Karpas-422 (cell line): ENCODE measurements around the gene AGAP1. TPM values are rescaled to one million over a fixed set of nuclear protein-coding genes. Genes with fewer than 3 reads are reported as not detected.
"Not testable (repeated sequence)": the region's sequence is repeated elsewhere in the genome, so short reads cannot be mapped to it uniquely, and the experiment has no call there.

Experiments used
- DNase-seq: peaks from one replicate; pipeline ENCODE4 v3.0.0-alpha.2; 2015
- H2AFZ ChIP-seq: fragments of 200-600 bp; sonication (generic); 2 replicates; pipeline ENCODE4 v1.6.1; 2014; ENCODE audit warnings: antibody characterized with exemption, low read length, mixed read lengths
- H3K27ac ChIP-seq: fragments of 200-600 bp; sonication (generic); 2 replicates; pipeline ENCODE4 v1.5.1; 2014; ENCODE audit warnings: mild to moderate bottlenecking, low read length, moderate library complexity
- H3K27me3 ChIP-seq: fragments of 200-600 bp; sonication (generic); 2 replicates; pipeline ENCODE4 v1.6.1; 2014; ENCODE audit warnings: low read length, mixed read lengths
- H3K36me3 ChIP-seq: fragments of 200-600 bp; sonication (generic); 2 replicates; pipeline ENCODE4 v1.6.1; 2014; ENCODE audit warnings: low read length, mixed read lengths; ENCODE audit not compliant: insufficient read depth
- H3K4me1 ChIP-seq: fragments of 200-600 bp; sonication (generic); 2 replicates; pipeline ENCODE4 v1.6.1; 2014; ENCODE audit warnings: mild to moderate bottlenecking, low read length, mixed read lengths
- H3K4me2 ChIP-seq: fragments of 200-600 bp; sonication (generic); 2 replicates; pipeline ENCODE4 v1.6.1; 2014; ENCODE audit warnings: low read length, low read depth, mild to moderate bottlenecking; ENCODE audit not compliant: poor library complexity, severe bottlenecking
- H3K4me3 ChIP-seq: fragments of 200-600 bp; sonication (generic); 2 replicates; pipeline ENCODE4 v1.5.1; 2014; ENCODE audit warnings: mild to moderate bottlenecking, antibody characterized with exemption, low read length, mixed read lengths
- H3K79me2 ChIP-seq: fragments of 200-600 bp; sonication (generic); 2 replicates; pipeline ENCODE4 v1.6.1; 2014; ENCODE audit warnings: mild to moderate bottlenecking, low read length, mixed read lengths
- H3K9ac ChIP-seq: fragments of 200-600 bp; sonication (generic); 2 replicates; pipeline ENCODE4 v1.6.0; 2014; ENCODE audit warnings: low read length
- H3K9me2 ChIP-seq: fragments of 200-600 bp; sonication (generic), shearing (Covaris generic); replicated peaks from 2 replicates; pipeline ENCODE4 v1.6.0; 2014; ENCODE audit warnings: mild to moderate bottlenecking, low read length, moderate library complexity; ENCODE audit not compliant: insufficient read depth
- H3K9me3 ChIP-seq: fragments of 300-700, 200-600 bp; sonication (generic); 2 replicates; pipeline ENCODE4 v1.6.1; 2014; ENCODE audit warnings: low read length, mixed read lengths
- H4K20me1 ChIP-seq: fragments of 200-600 bp; sonication (generic); 2 replicates; pipeline ENCODE4 v1.6.1; 2014; ENCODE audit warnings: mild to moderate bottlenecking, antibody characterized with exemption, low read length, low read depth; ENCODE audit not compliant: insufficient read depth
- total RNA-seq: library from RNA; depleted of rRNA; stranded (reverse); fragments of >200 nt; shearing (Covaris generic); gene quantifications from 2 replicates; pipeline ENCODE4 v1.2.3, GENCODE V29; 2014; ENCODE audit warnings: low replicate concordance

AGAP1 gene
- total RNA-seq, 1 experiment from 2014 or later, result not detected

DNA sequence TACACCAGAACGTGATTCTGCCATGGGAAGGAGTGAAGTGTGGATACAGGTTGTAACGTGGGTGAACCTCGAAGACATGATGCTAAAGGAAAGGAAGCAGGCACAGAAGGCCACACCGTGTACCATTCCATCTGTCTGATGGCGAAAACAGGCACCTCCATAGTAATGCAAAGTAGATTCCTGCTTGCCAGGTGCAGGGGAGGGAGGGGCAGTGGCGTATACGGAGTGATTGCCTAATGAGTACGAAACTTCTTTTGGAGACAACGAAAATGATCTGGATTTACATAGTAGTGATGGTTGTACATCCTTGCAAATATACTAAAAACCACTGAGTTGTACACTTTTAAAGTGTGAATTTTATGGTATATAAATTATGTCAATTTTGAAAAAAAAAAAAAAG lies 567.7 kb downstream of the AGAP1 start:
- no peaks in the 10 kb centered on the region for H3K9me2 ChIP-seq
- H3K4me2 ChIP-seq, result no peak overlapping the region
- H3K9me3 ChIP-seq, result peaks cover 3% of the 10 kb centered on the region; the same call in 1 of the 2 replicates
- H3K4me1 ChIP-seq, result no peaks in the 10 kb centered on the region
- no peaks in the 10 kb centered on the region for H3K27me3 ChIP-seq
- no peak overlapping the region for H3K27ac ChIP-seq
- H3K9ac ChIP-seq, result no peak overlapping the region
- H2AFZ ChIP-seq, result no peak overlapping the region
- no peaks in the 10 kb centered on the region for H3K79me2 ChIP-seq
- no peak overlapping the region for H3K4me3 ChIP-seq
- DNase-seq, result no peak
- H4K20me1 ChIP-seq, result no peaks in the 10 kb centered on the region
- H3K36me3 ChIP-seq, result no peaks in the 10 kb centered on the region

DNA sequence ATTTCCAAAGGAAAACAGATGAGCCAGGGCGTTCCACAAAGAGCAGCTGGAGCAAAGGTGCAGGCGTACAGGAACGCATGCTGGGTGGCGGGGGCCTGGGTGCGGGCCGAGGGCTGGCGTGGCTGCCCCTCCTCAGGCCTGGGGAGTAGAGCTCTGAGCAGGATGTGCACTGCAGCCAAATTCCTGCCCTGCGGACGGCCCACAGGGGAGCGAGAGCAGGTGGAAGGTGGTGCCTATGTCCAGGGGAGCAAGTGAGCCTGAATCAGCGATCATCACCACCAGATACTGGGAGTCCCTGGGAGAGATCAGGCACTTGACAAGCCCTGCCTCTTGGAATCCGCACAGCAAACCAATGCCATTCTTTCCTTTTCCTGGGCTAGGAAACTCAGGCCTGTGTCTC lies 568.1 kb downstream of the AGAP1 start:
- H3K27ac ChIP-seq, result no peak overlapping the region
- DNase-seq, result no peak
- H3K27me3 ChIP-seq, result no peaks in the 10 kb centered on the region
- no peak overlapping the region for H2AFZ ChIP-seq
- H3K9me3 ChIP-seq, result peaks cover 3% of the 10 kb centered on the region; the same call in 1 of the 2 replicates
- no peak overlapping the region for H3K4me2 ChIP-seq
- H3K9me2 ChIP-seq, result no peaks in the 10 kb centered on the region
- H3K36me3 ChIP-seq, result no peaks in the 10 kb centered on the region
- no peaks in the 10 kb centered on the region for H3K4me1 ChIP-seq
- no peaks in the 10 kb centered on the region for H4K20me1 ChIP-seq
- no peak overlapping the region for H3K4me3 ChIP-seq
- H3K79me2 ChIP-seq, result no peaks in the 10 kb centered on the region
- H3K9ac ChIP-seq, result no peak overlapping the region

- H4K20me1 ChIP-seq, H3K9me2 ChIP-seq, H3K9me3 ChIP-seq, DNase-seq, H3K36me3 ChIP-seq, H2AFZ ChIP-seq, H3K27me3 ChIP-seq, H3K9ac ChIP-seq, H3K4me3 ChIP-seq, H3K79me2 ChIP-seq, H3K4me1 ChIP-seq, H3K27ac ChIP-seq, H3K4me2 ChIP-seq: not testable (repeated sequence)
Measured at GRCh38 chr2:236062806-236063205, 569.0 kb downstream of the AGAP1 start.

- no peaks in the 10 kb centered on the region for H3K9me3 ChIP-seq
- no peak overlapping the region for H2AFZ ChIP-seq
- no peaks in the 10 kb centered on the region for H4K20me1 ChIP-seq
- no peak overlapping the region for H3K4me3 ChIP-seq
- no peak overlapping the region for H3K9ac ChIP-seq
- no peak for DNase-seq
- no peaks in the 10 kb centered on the region for H3K9me2 ChIP-seq
- no peaks in the 10 kb centered on the region for H3K4me1 ChIP-seq
- no peaks in the 10 kb centered on the region for H3K27me3 ChIP-seq
- no peaks in the 10 kb centered on the region for H3K79me2 ChIP-seq
- no peak overlapping the region for H3K4me2 ChIP-seq
- H3K27ac ChIP-seq, result no peak overlapping the region
- no peaks in the 10 kb centered on the region for H3K36me3 ChIP-seq
Measured at GRCh38 chr2:236063994-236064393, 570.2 kb downstream of the AGAP1 start.

DNA sequence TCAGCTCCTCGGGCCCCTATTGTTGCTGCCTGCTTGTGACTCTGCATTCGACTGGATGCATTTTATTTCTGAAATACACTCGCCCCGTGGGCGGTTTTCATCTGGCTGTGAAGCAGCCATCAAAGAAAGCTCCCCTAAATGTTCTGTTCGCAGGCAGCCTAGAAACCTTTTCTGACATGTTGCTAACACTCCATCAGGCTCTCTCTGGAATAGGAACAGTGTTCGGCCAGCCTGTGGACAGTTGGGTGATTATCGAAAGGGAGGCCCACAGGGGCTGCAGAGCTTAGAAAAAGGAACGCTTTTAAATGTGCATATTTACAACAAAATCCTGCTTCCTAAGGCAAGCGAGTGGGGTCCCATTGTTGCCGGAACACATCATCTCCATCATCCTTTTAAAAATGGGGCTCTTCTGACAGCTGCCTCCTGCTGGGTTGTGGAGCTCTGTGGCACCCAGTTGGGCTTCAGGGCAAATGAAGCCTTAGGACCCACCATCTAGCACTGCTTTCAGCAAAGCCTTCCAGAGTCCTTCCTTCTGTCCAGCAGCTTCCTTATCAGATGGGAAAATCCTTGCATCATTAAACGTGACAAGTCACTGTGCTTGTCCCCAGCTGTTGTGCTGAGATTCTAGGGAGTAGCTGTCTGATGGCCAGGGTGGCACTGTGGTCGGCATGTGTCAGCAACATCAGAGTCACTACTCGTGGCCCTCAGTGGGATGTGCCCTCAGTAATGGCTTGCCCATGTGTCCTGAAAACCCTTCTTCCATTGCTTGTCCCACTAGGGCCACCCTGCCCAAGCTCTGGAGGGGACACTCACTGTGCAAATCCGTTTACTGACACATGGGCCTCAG lies 571.7 kb downstream of the AGAP1 start:
- no peaks in the 10 kb centered on the region for H3K36me3 ChIP-seq
- no peak overlapping the region for H2AFZ ChIP-seq
- no peaks in the 10 kb centered on the region for H3K9me2 ChIP-seq
- no peaks in the 10 kb centered on the region for H3K9me3 ChIP-seq
- H3K27me3 ChIP-seq, result no peaks in the 10 kb centered on the region
- no peak for DNase-seq
- no peak overlapping the region for H3K4me3 ChIP-seq
- H3K4me2 ChIP-seq, result no peak overlapping the region
- H3K4me1 ChIP-seq, result no peaks in the 10 kb centered on the region
- H4K20me1 ChIP-seq, result no peaks in the 10 kb centered on the region
- H3K79me2 ChIP-seq, result no peaks in the 10 kb centered on the region
- no peak overlapping the region for H3K27ac ChIP-seq
- no peak overlapping the region for H3K9ac ChIP-seq

GRCh38 chr2:236070236-236070635 lies 576.4 kb downstream of the AGAP1 start:
- Histone ChIP-seq H3K27me3 (no peaks in the 10 kb centered on the region), H3K4me2 (no peak overlapping the region), H3K9ac (no peak overlapping the region), H3K4me1 (no peaks in the 10 kb centered on the region), H4K20me1 (no peaks in the 10 kb centered on the region), H3K4me3 (no peak overlapping the region), H3K79me2 (no peaks in the 10 kb centered on the region), H3K9me3 (no peaks in the 10 kb centered on the region), H2AFZ (no peak overlapping the region), H3K36me3 (no peaks in the 10 kb centered on the region), H3K9me2 (no peaks in the 10 kb centered on the region), H3K27ac (no peak overlapping the region)
- no peak for DNase-seq

- H3K27ac ChIP-seq, result no peak overlapping the region
- H2AFZ ChIP-seq, result no peak overlapping the region
- H3K9me2 ChIP-seq, result no peaks in the 10 kb centered on the region
- H3K4me1 ChIP-seq, result no peaks in the 10 kb centered on the region
- no peak for DNase-seq
- no peak overlapping the region for H3K9ac ChIP-seq
- no peak overlapping the region for H3K4me2 ChIP-seq
- H3K27me3 ChIP-seq, result no peaks in the 10 kb centered on the region
- H3K9me3 ChIP-seq, result no peaks in the 10 kb centered on the region
- H3K36me3 ChIP-seq, result no peaks in the 10 kb centered on the region
- H3K4me3 ChIP-seq, result no peak overlapping the region
- no peaks in the 10 kb centered on the region for H3K79me2 ChIP-seq
- H4K20me1 ChIP-seq, result no peaks in the 10 kb centered on the region
Measured at GRCh38 chr2:236073246-236073645, 579.4 kb downstream of the AGAP1 start.

- no peak overlapping the region for H3K27ac ChIP-seq
- no peaks in the 10 kb centered on the region for H4K20me1 ChIP-seq
- H3K79me2 ChIP-seq, result no peaks in the 10 kb centered on the region
- no peak for DNase-seq
- H3K9me3 ChIP-seq, result no peaks in the 10 kb centered on the region
- H3K4me1 ChIP-seq, result no peaks in the 10 kb centered on the region
- H3K9me2 ChIP-seq, result no peaks in the 10 kb centered on the region
- H2AFZ ChIP-seq, result no peak overlapping the region
- H3K4me2 ChIP-seq, result no peak overlapping the region
- H3K9ac ChIP-seq, result no peak overlapping the region
- H3K36me3 ChIP-seq, result no peaks in the 10 kb centered on the region
- H3K27me3 ChIP-seq, result no peaks in the 10 kb centered on the region
- no peak overlapping the region for H3K4me3 ChIP-seq
Measured at GRCh38 chr2:236073867-236074655, 580.2 kb downstream of the AGAP1 start.
